NCI-H146 (cell line): ENCODE measurements around the gene EPB42.
"Not testable (repeated sequence)": the region's sequence is repeated elsewhere in the genome, so short reads cannot be mapped to it uniquely, and the experiment has no call there.

Experiments used
- DNase-seq: peaks from one replicate; lab custom pipeline; 2025; lab: John Stamatoyannopoulos, UW

The EPB42 gene

GRCh38 chr15:43241100-43241499 lies 20.3 kb upstream of the EPB42 start:
- no peak for DNase-seq

DNA sequence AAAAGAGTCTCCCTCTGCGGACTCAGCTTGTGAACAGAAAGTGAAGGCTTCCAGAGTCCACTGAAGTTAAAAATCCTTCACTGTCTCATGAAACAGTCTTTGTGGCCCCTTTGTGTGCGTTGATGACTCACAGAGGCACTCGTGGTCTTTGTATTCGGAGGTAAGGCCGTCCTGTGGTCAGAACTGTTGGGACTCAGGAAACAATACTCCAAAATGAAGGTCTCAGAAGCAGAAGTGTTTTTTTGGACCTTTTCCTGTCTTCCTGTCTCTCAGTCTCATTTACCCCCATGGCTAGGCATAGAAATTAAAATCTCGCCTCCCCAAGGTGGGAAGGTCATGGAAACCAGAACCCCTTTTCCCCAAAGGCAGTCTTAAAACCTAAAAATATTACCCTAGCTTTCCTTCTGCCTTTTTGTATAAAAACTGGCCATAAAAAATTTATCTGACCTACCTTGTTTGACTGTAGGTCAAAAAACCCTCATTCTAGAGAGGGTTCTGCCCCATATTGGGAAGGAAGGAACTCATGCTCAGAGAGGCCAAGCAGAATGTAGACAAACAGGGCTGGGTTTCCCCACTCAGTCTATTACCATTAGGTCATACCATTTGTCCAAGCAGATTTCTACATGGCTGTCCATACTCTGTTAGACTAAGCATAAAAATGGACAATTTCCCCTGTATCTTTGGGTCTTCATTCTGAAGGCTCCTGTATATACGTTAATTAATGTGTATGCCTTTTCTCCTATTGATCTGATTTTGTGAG lies 19.1 kb upstream of the EPB42 start:
- no peak for DNase-seq

GRCh38 chr15:43238671-43239131 lies 17.9 kb upstream of the EPB42 start:
- DNase-seq: no peak

GRCh38 chr15:43237842-43238470 lies 17.1 kb upstream of the EPB42 start:
- DNase-seq: no peak

DNA sequence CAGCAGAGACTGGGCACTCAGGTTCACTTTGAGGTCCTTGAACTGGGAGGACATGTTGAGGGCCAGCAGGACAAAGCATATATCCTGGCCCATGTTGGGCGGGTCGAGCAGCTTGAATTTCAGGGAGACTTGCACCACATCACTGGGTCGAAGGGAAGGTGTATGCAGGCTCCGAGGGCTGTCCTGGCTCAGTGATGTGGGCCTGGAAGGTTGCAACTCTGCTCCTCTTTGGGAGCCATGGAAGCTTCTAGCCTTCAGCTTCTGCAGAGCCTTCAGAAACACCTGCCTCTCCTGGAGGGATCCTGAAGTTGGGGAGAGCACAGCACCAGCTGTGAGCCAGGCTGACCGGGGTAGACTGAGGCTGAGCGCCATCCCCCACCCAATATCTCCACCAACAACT lies 14.7 kb upstream of the EPB42 start:
- DNase-seq: no peak

DNA sequence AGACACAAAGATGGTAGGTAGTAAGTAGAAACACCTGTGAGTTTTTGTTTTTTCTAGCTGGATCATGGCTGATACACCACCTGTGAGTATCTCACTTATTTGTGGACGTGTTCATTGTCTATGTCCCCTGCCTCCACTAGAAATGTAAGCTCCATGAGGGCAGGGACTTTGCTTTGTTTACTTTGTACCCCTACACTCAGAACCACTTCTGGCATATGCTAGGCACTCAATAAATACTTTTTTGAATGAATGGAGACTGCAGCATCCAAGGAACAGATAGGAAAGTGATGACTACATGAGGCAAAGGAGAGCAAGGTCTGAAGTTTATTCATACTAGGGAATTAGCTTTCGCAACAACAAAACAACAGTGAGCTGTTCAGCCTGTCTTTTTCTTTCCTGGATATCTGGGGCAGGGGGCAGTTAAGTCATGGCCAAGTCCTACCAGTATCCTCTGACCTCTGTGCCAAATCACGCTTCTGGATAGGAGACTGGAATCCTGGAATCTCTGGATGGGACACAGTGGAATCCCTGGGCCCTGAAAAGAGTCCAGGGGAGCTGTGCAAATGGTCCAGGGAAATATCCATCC lies 11.6 kb upstream of the EPB42 start:
- DNase-seq: no peak

GRCh38 chr15:43230640-43231115 lies 9.9 kb upstream of the EPB42 start:
- no peak for DNase-seq

DNA sequence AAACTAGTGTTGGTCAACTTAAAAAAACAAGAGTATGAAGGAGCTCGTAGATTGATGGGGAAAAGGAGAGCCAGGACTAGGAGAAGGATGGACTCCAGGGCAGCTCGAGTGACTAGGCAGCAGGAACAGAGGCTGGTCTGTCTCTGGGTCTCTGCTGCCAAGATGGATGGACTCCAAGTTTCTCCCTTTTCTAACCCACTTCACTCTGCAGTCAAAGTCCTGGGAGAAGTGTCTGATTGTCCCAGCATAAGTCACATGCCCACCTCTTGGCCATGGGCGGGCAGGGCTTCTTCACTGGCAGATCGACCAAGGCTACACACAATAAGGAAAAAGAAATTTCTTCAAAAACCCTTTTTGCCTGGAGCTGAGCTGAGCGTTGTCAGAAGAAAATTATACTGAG lies 9.2 kb upstream of the EPB42 start:
- DNase-seq: no peak

- no peak for DNase-seq
These were observed 5.9 kb upstream of the EPB42 start for GRCh38 chr15:43226436-43227305.

GRCh38 chr15:43225950-43226255 lies 5.1 kb upstream of the EPB42 start:
- not testable (repeated sequence) for DNase-seq

DNA sequence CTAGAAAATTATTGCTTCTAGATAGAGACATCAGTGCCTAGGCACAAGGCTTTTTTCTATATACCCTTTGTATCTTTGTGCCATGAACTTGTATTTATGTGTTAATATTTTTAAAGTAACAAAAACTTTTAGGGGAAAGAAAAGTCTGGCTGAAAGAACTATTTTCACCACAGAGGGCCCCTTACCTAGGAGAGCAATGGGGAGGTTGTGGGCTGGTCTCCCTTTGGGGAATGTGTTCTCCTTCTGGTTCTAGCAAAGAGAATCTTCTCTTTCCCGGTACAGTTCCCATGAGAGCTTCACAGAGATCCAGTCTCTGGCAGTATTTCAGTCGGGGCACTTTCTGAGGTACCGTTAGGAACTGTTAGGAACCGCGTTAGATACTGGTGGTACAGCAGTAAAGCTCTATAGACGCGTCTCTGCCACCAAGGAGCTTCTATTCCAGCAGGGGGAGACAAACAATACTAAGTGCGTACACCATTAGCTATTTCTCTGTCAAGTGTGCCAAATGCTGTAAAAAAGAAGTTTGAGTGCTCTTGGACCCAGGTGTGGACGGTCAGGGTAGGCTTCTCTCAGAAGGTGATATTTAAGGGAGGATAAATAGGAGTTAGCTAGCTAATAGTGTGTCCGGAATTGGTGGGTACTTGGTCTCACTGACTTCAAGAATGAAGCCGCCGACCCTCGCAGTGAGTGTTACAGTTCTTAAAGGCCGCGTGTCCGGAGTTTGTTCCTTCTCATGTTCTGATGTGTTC lies 4.6 kb upstream of the EPB42 start:
- peak; percentile 43 for DNase-seq

- DNase-seq: no peak
These were observed 604 bp upstream of the EPB42 start for GRCh38 chr15:43221422-43221821.

- DNase-seq: no peak
These were observed 589 bp downstream of the EPB42 start for GRCh38 chr15:43219929-43220928.

DNA sequence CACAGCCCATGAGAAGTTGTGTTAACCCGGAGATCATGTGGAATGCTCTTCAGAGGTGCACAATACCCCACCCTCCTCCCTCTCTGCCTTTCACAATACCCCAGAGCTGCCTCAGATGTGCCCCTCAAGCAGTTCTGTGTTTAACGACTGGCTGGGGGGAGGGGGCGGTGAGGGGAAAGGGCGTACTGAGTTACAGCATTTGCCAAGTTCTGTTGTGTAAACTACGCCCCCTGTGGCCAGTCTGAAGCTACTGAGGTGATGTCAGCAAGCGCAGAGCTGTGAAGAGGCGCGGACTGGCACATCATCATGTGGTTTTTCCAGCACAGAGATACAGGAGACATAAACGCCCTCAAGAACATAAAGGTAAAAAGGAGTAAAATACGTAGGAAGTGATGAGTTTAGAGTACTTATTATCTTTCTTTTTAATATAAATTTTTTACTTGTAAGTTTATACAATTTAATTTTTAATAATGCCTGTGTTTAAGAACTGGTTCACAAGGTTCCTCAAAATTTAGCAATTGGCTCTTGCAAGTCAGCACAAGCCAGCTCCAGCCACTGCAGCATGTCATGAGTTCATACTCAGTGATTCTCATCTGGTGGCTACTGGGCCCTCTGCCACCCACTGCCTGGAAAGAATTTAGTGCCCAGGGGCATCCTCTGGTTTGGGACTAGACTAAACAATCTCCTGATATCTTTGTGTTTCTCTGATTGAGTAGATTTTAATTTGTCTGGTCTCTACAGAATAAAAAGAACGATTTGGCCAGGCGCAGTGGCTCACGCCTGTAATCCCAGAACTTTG lies 1.7 kb downstream of the EPB42 start:
- no peak for DNase-seq

- DNase-seq: no peak
These were observed 4.9 kb downstream of the EPB42 start for GRCh38 chr15:43215961-43216360.

DNA sequence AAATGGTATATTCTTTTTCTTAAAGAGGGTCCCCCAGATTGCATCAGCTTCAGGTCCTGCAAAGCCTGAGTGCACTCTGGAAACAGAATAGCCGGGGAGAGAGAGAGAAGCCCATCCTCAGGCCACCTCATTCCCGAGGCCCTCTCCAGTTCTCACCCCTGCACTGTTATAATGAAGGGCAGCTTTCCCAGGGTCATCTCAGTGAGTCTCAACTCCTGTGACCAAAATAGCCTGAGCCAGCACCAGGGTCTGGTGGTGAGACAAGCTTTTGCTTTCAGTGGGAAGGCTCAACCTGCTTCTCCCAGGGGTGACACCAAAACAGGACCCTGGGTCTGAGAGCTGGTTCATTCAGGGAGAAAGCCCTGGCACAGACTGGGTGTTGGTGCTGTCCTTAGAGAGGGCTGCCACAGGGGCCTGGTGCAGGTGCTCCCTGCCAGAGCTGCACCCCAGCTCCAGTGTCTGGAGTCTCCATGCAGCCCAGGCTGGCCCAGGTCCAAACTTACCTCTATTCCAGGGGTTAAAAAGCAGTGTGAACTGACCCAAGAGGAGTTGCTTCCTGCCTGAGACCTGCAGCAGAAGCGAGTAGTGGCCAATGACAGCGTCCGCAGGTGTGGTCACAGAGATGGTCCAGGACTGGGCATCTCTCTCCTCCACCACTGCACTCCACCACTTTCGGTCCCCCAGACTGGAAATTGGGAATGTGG lies 6.1 kb downstream of the EPB42 start:
- no peak for DNase-seq

- no peak for DNase-seq
These were observed 6.6 kb downstream of the EPB42 start for GRCh38 chr15:43214169-43214568.

GRCh38 chr15:43213466-43213865 lies 7.4 kb downstream of the EPB42 start:
- DNase-seq: no peak

GRCh38 chr15:43212951-43213350 lies 7.9 kb downstream of the EPB42 start:
- no peak for DNase-seq
